ENCODE measurements around the gene PRCC. TPM values are rescaled to one million over a fixed set of nuclear protein-coding genes. Genes with fewer than 3 reads are reported as not detected.

PRCC gene
- total RNA-seq, 1 donor from 2014 or later: 16.3 TPM

DNA sequence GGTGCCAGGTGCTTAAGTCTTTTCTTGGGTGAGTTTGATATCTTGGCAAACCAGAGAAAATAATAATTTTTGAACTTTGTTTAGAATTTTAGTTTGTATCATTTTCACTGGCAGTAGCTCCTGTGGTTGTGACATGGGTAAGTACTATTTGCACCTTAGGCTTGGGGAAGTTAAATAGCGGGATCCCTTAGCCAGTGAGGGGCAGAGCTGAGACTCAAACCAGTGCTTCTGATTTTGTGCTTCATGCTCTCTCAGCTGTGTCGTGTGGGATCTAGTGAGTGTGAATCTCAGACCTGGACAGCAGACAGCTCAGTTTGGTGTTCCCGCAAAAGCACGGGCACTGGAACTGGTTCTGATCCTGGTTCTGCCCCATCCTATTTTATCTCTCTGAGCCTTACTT, 9.6 kb downstream of the PRCC start:
- H3K27ac ChIP-seq: no peak overlapping the region

DNA sequence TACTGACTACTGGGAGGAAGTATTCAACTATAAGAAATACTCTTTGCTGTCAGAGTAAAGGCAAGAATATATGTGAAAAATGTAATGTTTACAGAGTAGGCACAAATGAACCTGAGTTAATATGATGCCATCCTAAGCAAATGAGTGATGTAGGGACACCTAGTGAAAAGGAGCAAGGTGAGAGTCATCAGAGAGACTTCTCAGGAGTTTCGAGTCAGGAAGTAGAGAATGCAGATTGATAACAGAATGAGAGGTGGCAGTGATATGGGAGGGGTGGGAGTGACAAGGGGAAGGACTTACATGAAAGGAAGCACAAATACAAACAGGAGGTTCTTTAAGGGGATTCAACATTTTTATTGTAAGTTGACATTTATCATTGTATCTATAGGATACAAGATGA, 10.2 kb downstream of the PRCC start:
- no peak overlapping the region for H3K27ac ChIP-seq
- TF ChIP-seq CTCF (IDR thresholded peaks at IDR 0.05): no peak
- peaks cover 4 to 7% of the 10 kb centered on the region in 2 donors for H3K36me3 ChIP-seq
- DNase-seq (ENCODE audit: low spot score in 2 of 2): no peak
- no peaks in the 10 kb centered on the region for H3K9me3 ChIP-seq
- no peak overlapping the region for H3K4me3 ChIP-seq
- no peaks in the 10 kb centered on the region for H3K27me3 ChIP-seq
- intact Hi-C loops (cut with DNase I): no loop called here
- H3K4me1 ChIP-seq: peaks cover 0 to 8% of the 10 kb centered on the region in 2 donors

More for the DNA sequence above, 9.6 kb downstream of the PRCC start:
- no peak for TF ChIP-seq CTCF (IDR thresholded peaks at IDR 0.05)
- intact Hi-C loops (cut with DNase I): no loop called here
- H3K36me3 ChIP-seq: peaks cover under 1 to 4% of the 10 kb centered on the region in 2 donors
- no peak overlapping the region for H3K4me3 ChIP-seq
- no peak for DNase-seq (ENCODE audit: low spot score in 2 of 2)
- H3K27me3 ChIP-seq: no peaks in the 10 kb centered on the region
- no peaks in the 10 kb centered on the region for H3K9me3 ChIP-seq
- H3K4me1 ChIP-seq: peaks cover 0 to 8% of the 10 kb centered on the region in 2 donors

DNA sequence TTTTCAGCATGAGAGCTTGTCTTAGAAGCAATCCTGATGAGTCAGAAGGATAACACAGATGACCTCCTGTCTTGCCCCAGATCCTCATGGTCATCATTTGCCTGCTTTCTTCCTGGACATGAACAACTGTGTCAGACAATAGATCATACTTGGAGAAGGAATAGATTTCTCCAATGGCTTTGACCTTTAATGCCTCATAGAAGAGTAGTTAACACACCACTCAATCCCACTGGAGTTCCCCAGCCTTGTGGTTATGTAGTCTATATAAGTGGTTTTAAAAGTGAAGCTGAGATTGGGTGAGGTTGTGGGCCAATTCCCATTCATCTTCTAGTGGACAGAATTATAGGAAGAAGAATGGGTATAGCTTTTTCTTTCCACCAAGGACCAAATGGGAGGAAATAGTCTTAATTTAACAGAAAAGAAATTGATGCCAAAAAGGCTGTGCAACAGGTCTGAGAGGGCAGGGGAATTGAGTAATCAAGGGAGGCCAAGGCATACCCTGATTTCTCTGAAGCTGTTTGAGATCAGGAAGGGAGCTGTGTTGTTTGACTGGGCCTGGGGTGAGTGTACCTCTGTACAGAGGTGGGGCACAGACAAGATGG, 14.4 kb downstream of the PRCC start:
- H3K9me3 ChIP-seq: no peaks in the 10 kb centered on the region
- DNase-seq (ENCODE audit: low spot score in 2 of 2): no peak
- no peaks in the 10 kb centered on the region for H3K27me3 ChIP-seq
- no peak overlapping the region for H3K27ac ChIP-seq
- intact Hi-C loops (cut with DNase I): no loop called here
- no peak for TF ChIP-seq CTCF (IDR thresholded peaks at IDR 0.05)
- H3K4me3 ChIP-seq: no peak overlapping the region
- peaks cover 0 to 3% of the 10 kb centered on the region in 2 donors for H3K4me1 ChIP-seq
- H3K36me3 ChIP-seq: peaks cover 37 to 40% of the 10 kb centered on the region in 2 donors

- Histone ChIP-seq H3K27me3 (no peaks in the 10 kb centered on the region), H3K9me3 (no peaks in the 10 kb centered on the region), H3K36me3 (peaks cover 54 to 75% of the 10 kb centered on the region in 2 donors), H3K4me3 (no peak overlapping the region), H3K27ac (no peak overlapping the region), H3K4me1 (peaks cover 0 to 3% of the 10 kb centered on the region in 2 donors)
- intact Hi-C loops (cut with DNase I): no loop called here
- no peak for TF ChIP-seq CTCF (IDR thresholded peaks at IDR 0.05)
- DNase-seq (ENCODE audit: low spot score in 2 of 2): no peak
These were observed 18.1 kb downstream of the PRCC start for GRCh38 chr1:156785458-156785857.

GRCh38 chr1:156786640-156787039, 19.3 kb downstream of the PRCC start:
- Histone ChIP-seq H3K27ac (no peak overlapping the region), H3K27me3 (no peaks in the 10 kb centered on the region), H3K36me3 (peaks cover 55 to 85% of the 10 kb centered on the region in 2 donors), H3K4me3 (no peak overlapping the region), H3K9me3 (no peaks in the 10 kb centered on the region), H3K4me1 (no peaks in the 10 kb centered on the region)
- no peak for TF ChIP-seq CTCF (IDR thresholded peaks at IDR 0.05)
- intact Hi-C loops (cut with DNase I): no loop called here
- no peak for DNase-seq (ENCODE audit: low spot score in 2 of 2)

DNA sequence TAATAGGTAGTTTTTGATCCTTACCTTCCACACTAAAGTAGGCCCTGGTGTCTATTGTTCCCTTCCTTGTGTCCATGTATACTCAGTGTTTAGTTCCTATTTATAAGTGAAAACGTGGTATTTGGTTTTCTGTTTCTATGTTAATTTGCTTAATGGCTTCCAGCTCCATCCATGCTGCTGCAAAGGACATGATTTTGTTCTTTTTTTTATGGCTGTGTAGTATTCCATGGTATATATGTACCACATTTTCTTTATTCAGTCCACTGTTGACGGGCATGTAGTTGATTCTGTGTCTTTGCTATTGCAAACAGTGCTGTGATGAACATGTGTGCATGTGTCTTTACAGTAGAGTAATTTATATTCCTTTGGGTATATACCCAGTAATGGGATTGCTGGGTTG, 20.8 kb downstream of the PRCC start:
- no peak for TF ChIP-seq CTCF (IDR thresholded peaks at IDR 0.05)
- Histone ChIP-seq H3K4me3 (no peak overlapping the region), H3K36me3 (peaks cover 62 to 88% of the 10 kb centered on the region in 2 donors), H3K4me1 (no peaks in the 10 kb centered on the region), H3K27ac (no peak overlapping the region), H3K27me3 (no peaks in the 10 kb centered on the region), H3K9me3 (no peaks in the 10 kb centered on the region)
- no peak for DNase-seq (ENCODE audit: low spot score in 2 of 2)
- intact Hi-C loops (cut with DNase I): no loop called here
